ENCODE results near the gene SDCBP2.

The SDCBP2 gene

DNA sequence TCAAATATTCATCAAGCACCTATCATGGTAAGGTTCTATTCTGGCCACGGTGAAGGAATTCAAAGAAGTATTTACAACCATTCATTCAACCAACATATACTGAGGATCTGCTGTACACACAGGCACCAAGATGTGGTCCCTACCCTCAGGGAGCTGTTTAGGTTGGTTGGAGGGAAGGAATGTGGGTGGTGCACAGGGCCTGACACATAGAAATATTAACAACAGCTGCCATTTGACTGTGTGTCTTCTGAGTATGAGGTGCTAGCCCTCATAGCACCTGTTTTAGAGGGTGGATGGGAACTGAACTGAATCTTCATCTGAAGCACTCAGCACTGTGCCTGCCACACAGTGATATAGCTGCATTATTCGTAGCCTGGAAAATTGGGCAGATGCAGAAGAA lies 55.6 kb downstream of the SDCBP2 start:
- DNase-seq (ENCODE audit: low spot score), result no peak

DNA sequence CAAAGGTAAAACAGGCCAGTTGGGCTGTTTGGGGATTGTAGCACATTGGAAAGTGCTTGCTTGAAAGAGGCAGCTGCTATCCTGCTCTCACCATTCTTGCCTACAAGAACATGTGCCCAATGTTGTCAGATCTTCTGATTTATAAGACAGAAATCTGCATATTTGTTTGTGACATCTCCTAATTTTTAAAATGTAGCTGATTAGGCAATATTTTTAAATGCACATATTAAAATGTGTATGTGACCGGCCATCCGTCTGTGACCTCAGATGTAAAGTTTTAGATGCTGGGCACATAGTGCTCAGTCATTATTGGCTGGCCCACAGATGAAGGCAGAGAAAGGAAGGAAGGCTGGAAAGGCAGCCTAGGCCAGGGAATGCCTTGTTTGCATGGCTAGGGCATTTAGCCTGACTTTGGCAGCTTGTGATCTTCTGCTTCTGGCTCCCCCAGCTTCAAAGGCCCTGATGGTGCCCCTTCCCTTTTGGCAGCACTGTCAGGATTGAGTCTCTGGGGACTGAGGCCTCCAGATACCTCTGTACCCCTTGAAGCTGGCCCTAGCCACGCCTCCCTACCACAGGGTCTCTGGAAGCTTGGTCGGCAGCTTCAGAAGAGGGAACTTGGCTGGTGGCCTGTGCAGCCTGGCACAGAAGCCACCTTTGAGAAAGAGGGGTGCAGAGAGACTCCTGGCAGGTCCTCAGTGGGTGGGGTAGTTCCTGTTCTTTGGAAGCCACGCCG lies 56.4 kb downstream of the SDCBP2 start:
- peak; percentile 35 for DNase-seq (ENCODE audit: low spot score)

DNA sequence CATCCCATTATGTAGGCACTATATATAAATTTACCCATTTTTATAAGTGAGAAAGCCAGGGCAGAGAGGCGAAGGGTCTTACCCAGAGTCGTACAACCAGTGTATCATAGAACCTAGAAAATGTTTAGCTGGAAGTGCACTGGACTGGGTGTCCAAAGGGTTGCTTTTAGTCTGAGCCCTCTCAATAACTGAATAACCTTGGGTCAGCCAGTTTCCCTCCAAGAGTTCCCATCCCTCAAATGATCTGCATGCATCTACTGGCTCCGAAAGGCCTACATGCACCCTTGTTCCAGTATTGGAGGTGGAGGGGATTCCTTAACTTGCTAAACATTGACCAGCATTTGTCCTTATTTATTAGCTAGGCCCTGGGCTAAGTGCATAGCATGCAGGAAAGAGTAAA lies 59.1 kb downstream of the SDCBP2 start:
- no peak for DNase-seq (ENCODE audit: low spot score)

- no peak for DNase-seq (ENCODE audit: low spot score)
Measured at GRCh38 chr20:1269235-1269634, 59.7 kb downstream of the SDCBP2 start.

- no peak for DNase-seq (ENCODE audit: low spot score)
Measured at GRCh38 chr20:1267809-1268374, 61.0 kb downstream of the SDCBP2 start.

DNA sequence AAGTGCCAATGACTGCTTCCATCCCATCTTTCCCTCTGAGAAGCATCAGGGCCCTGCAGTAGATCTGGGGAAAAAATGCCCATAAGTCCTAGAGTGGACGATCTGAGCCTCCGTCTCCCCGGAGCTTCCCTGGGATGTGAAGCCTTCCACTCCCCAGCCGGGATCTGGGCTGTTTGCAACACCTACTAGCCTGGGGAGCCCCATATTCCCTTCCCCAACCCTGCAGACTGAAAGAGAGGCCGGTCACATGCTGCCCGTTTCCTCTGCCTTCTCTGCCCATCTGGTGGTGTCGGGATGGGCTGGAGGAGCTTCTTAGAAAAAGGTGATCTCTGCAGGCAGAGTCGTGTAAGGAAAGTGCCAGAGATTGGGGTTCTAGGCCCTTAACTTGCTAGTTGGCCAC lies 61.8 kb downstream of the SDCBP2 start:
- DNase-seq (ENCODE audit: low spot score), result no peak

- DNase-seq (ENCODE audit: low spot score), result no peak
Measured at GRCh38 chr20:1266167-1266973, 62.6 kb downstream of the SDCBP2 start, which contains the start of gene SNPH. SNPH (plus strand) TSS chr20:1266294; CDS start chr20:1296240, 29,946 bp downstream.

GRCh38 chr20:1265916-1266166 lies 63.1 kb downstream of the SDCBP2 start:
- DNase-seq (ENCODE audit: low spot score), result no peak

GRCh38 chr20:1265226-1265915 lies 63.6 kb downstream of the SDCBP2 start:
- no peak for DNase-seq (ENCODE audit: low spot score)

DNA sequence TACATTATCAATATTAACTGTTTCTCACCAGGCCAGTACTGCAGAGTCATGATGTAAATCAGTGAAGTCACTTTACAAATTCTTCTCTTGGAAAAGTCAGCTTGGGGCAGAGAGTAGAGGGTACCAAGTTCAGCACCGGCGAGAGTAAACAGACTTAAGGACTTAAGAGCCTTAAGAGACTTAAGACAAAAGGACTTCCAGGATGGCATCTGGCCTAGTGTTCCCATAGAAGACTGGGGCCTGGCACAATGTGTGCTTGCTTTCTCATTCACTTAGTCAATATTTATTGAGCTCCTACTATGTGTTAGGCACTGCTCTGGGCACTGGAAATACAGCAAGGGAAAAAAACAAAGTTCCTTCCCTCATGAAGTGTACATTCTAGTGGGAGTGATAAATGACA lies 64.2 kb downstream of the SDCBP2 start:
- no peak for DNase-seq (ENCODE audit: low spot score)

- no peak for DNase-seq (ENCODE audit: low spot score)
Measured at GRCh38 chr20:1263853-1264252, 65.1 kb downstream of the SDCBP2 start.

All from pons (tissue), 1 donor.